NCI-H345 treated with DMSO at 0.1 percent for 48 hours (cell line): Measurements from ENCODE around the gene PPDPF.
"Not testable (repeated sequence)": the region's sequence is repeated elsewhere in the genome, so short reads cannot be mapped to it uniquely, and the experiment has no call there.

Experiments used
- DNase-seq: peaks from one replicate; lab custom pipeline; 2025; ENCODE audit not compliant: unreplicated experiment; lab: John Stamatoyannopoulos, UW

Gene PPDPF

DNA sequence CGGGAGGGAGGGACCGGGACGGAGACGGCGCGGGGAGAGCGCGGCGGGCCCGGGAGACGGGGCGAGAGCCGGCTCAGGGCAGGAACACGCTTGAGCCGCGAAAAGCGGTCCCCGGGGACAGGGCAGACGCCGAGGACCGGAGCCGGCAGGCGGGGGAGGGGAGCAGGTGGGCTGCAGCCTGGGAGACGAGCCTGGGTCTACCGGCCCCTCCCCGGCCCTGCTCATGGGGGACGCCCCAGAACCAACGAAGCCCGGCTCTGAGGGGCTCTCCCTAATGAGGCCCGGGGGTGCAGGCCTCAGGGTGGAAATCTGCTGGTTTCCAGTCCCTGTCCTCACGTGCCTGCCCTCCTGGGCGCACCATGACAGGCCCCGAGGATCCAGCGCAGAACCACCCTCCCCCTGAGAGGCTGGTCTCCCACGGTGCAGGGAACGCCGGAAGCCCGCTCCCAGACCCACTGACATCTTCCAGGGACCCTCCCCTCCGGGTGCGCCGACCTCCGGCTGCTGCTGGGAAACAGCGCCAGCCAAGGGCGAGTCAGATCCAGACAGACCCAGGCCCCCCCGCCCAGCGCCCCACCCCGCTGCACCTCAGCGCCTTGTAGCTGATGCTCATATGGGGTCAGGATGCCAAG is 21.1 kb upstream of the PPDPF start:
- peak; percentile 36 for DNase-seq

DNA sequence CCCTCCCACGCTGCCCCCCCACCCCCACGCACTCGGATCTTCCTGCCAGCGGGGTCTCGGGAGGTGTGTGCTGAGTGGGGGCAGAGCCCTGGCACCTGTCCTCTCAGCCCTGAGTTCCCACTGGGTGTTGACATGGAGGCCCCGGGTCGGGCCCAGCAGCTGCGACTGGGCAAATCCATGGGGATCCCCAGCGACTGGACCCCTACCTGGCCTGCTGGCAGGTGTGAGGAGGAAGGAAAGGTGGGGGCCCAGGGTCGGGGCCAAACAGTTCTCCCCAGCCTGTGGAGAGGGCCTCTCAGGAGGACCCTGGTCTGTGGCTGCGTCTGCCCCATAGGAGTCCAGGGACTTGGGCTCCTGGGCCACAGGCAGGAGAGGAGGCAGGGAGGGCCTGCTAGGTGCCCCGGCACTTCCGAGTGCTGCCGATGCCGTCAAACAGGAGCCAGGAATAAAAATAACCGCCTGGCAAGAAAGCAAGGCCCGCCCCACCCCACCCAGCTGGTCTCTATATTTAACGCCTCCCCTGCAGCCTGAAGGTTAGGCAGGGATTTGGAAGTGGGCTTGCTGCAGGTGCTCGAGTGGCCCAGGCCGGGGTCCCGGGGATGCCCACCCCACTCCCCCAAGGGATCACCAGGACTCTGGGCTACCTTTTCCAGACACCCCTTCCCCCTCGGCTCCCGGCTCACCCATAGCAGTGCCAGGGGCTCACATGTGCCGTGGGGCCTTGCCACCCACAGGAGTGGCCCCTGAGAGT is 20.2 kb upstream of the PPDPF start:
- no peak for DNase-seq

DNA sequence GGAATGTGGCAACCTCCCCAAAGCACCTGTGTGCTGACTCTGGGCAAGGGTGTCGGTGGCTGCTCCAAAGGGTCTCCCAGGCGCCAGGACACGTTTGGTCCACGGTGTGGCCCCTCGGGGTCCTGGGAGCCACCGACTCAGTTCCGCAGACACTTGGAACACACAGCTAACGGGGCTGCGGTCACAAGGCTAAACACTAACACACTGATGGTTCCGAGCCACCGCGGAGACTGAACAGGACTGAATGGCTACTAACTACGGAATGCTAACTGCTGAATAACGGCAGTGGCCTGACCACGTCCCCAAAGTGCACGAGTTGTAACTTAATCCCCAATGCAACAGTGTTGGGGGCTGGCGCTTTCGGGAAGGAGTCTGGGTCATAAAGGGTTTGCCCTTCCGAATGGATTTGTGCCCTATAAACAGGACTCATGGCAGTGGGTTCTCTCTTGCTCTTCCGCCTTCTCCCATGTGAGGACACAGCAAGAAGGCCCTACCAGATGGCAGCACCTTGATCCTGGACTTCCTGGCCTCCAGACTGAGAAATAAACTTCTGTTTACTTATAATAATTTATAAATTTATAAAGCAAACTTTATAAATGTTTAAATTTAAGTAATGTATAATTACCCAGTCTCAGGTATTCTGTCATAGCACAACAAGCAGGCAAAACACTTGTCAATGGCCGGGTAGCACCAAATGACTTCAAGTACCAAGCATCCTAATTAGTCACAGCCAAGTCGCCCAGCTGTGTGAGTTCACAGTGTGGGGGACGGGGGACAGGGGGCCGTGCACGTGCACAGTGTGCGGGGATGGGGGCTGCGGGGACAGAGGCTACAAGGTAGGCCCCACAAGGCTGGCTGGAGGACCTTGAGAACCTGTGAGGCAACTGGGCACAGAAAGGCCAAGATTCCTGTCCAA is 19.4 kb upstream of the PPDPF start:
- DNase-seq = no peak

DNA sequence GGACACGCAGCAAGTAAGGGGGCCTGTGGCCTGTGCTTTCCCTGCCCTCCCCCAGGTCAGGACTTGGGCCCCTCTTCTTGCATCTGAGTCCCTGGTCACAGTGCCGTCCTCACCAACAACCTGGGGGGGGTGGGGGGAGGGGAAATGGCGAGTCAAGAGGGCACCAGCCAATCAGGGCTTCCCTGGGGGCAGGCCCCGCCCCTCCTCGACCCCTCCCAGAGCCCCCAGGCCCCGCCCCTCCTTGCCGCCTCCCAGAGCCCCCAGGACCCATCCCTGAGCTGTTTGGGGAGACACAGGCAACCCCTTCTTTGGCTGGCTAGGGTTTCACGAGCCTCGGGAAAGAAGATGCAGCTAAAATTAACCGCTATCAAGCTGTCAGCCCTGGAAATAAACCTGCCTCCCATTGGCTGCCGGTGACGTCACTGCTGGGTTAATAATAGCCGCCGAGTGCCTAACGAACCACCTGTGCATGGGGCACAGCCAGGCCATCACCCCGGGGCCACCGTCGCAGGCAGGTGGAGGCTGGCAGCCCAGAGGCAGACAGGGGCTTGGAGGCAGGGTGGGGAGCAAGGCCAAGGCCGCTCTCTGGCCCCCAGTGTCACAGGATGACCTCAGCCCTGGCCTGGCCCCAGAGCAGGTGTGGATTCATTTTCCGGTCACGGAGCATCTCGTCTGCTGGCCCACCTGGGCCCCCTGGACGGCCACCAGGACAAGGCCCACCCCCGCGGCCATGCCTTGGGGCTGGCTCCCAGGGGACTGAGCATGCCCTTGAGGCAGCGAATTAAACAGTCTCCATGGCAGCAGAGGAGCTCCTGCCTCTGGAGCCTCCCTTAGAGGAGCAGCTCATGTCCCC is 18.5 kb upstream of the PPDPF start:
- peak; percentile 84 for DNase-seq

DNA sequence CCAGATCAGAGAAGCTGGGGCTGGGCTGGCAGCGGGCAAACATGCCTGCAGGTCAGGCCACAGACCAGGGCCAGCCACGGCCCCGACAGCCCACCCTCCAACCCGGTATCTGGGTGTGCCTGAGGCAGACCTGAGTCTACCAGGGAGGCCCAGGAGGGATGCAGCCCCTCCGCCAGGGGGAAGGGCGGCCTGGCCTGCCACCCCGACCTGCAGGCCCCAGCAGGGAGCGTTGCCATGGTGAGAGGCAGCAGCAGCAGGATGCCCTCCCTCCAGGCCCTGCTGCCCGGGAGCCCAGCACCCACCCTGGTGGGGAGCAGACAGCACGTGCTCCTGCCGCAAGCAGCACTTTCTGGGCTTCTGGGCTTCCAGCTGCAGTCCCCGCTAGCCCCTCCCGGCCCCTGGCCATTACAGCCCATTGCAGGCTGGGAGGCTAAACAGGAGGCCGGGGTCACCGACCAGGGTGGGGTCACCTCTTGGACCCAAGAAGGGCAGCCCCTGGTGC is 17.8 kb upstream of the PPDPF start:
- DNase-seq = peak; percentile 78

DNA sequence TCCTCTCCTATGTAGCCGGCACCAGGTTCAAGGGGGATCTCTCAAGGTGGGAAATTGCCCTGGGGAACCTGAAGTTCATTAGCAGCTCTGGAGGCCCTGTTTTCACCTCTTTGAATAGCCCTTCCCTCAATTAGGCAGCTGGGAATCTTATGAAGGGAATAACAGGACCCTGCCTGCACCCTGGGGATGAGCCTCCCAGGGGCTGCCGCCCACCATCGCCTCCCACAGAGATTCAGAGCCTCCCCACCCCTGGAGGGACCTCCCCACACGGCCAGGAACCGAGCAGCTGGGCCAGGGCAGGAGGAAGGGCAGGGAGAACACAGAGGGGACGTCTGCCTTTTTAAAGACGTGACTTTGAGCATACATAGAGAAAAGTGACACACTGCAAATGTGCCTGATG is 17.0 kb upstream of the PPDPF start:
- DNase-seq = no peak

DNA sequence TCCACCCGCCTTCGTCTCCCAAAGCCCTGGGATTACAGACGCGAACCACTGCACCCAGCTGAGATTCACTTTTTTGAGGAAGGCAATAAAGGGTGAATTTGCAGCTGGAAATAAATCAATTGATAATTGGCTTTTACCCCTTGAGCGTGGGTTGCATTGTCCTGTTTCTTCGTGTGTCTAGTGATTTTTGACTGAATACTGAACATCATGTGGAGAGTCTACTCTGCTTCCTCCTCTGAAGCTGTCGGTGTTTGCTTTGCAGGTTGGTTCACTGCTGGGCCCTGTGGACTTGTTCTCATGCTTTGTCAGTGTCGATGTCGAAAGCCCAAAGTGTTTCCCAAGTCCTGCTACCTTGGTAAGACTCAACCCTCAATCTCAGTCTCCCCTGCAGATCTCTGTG is 15.9 kb upstream of the PPDPF start:
- no peak for DNase-seq

DNA sequence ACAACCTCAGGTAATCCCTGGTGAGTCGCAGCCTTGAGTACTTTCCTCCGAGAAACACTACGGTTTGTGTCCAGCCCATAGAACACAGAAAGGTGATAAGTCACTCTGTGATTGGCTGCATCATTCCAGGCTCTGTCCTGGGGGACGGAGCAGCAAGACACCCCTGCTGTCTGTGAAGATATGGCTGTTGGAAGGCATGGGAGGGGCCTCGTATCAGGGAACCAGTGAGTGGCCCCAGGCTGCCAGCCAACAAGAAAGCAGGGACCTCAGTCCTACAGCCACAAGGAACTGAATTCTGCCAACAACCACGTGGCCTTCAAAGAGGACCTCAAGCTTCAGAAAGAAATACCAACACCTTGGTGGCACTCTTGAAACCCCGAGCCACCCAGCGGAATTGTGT is 15.3 kb upstream of the PPDPF start:
- DNase-seq = no peak

DNA sequence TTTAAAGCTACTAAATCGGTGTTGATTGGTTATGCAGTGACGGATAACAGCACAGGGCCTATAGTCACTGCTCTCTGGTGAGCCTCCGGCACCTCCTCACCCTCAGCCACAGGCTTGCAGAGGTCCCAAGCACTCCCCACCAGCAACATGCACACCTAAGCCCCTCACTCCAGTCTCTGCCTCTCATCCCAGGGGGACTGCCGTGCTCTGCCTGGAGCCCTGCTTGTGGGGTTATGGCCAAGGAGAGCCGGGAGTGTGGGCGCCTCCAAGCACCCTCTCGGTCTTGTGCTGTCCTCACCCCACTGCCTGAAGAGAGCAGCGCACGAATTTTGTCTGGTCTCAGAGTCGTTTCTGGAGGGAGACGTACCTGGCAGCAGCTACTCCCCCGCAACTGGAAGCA is 14.8 kb upstream of the PPDPF start:
- DNase-seq = no peak

DNA sequence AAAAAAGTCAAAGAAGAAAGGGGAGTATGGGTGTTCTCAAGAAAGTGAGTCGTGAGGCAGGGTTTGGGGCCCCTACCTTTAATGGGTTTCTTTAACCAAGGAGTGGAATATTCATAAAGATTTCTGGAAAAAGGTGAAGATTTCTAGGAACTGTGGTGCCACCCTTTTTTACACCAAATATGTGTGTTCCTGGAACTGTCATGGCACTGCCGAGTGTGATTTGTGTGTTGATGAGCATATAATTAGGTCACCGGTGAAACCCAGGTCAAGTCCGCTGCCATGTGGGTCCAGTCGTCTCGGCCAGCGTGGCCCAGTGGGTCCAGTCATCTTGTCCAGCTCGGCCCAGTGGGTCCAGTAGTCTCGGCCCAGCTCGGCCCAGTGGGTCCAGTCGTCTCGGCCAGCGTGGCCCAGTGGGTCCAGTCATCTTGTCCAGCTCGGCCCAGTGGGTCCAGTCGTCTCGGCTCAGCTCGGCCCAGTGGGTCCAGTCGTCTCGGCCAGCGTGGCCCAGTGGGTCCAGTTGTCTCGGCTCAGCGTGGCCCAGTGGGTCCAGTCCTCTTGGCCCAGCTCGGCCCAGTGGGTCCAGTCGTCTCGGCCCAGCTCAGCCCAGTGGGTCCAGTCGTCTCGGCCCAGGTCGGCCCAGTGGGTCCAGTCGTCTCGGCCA is 13.4 kb upstream of the PPDPF start:
- DNase-seq = no peak

DNA sequence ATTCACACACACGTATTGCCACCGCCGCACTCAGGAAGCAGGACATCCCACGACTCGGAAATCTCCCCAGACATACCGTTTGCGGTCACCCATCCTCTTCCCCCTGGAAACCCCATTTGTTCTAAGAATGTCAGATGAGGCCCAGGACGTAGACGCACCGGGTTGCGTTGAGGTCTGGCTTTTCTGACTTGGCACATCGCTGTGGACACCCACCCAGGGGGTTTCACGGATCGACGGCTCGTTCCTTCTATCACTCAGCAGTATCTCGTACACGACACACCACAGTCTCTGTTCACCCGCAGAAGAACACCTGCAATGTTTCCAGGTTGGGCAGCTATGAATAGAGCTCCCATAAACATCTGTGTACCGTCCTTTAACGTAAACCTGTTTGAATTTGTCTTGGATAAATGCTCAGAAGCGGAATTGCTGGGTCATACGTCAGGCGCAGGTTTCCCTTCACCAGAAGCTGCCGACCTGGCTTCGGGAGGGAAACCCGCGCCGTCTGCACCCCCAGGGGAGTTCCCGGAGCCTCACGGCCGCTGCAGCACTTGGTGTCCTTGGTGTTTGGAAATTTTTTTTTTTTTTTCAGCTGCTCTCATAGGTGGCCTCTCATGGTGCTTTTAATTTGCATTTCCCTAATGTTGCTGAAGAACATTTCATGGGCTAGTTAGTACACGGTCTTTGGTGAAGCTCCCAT is 12.3 kb upstream of the PPDPF start:
- DNase-seq = peak; percentile 26

DNA sequence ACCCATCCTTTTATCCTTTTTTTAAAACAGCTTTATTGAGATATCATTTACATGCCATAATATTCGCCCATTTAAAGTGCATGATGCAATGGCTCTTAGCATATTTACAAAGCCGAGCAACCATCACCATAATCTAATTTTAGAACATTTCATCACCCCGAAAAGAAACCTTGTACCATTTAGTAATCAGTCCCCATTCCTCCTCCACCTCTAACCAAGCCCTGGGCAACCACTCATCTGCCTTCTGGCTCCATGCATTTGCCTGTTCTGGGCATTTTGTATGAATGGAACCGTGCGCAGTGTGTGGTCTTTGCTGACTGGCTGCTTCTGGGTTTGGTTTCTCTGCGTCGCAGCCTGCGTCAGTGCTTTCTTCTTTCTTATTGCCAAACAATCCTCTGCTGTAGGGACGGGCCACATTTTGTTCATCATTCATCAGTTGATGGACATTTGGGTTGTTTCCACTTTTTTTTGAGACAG is 11.4 kb upstream of the PPDPF start:
- DNase-seq = no peak

DNA sequence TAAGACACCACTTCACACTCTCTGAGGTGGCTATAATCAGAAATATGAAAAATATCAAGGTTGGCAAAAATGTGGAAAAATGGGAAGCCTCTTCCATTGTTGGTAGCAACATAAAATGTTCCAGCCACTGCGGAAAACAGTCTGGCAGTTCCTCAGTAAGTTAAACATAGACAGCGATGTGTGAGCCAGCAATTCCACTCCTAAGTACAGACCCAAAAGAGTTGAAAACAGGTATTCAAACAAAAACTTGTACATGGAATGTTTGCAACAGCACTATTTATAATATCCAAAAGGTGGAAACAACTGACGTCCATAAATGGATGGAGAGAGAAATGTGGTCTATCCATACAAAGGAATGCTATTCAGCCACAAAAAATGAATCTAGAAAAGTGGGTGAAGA is 7.4 kb upstream of the PPDPF start:
- no peak for DNase-seq

DNA sequence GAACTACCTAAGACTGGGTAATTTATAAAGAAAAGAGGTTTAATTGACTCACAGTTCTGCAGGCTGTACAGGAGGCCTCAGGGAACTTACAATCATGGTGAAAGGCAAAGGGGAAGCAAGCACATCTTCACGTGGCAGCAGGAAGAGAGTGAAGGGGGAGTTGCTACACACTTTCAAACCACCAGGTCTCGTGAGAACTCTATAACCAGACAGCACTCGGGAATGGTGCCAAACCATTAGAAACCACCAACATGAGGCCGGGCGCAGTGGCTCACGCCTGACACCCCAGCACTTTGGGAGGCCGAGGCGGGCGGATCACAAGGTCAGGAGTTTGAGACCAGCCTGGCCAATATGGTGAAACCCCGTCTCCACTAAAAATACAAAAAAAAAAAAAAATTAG is 6.0 kb upstream of the PPDPF start:
- not testable (repeated sequence) for DNase-seq

DNA sequence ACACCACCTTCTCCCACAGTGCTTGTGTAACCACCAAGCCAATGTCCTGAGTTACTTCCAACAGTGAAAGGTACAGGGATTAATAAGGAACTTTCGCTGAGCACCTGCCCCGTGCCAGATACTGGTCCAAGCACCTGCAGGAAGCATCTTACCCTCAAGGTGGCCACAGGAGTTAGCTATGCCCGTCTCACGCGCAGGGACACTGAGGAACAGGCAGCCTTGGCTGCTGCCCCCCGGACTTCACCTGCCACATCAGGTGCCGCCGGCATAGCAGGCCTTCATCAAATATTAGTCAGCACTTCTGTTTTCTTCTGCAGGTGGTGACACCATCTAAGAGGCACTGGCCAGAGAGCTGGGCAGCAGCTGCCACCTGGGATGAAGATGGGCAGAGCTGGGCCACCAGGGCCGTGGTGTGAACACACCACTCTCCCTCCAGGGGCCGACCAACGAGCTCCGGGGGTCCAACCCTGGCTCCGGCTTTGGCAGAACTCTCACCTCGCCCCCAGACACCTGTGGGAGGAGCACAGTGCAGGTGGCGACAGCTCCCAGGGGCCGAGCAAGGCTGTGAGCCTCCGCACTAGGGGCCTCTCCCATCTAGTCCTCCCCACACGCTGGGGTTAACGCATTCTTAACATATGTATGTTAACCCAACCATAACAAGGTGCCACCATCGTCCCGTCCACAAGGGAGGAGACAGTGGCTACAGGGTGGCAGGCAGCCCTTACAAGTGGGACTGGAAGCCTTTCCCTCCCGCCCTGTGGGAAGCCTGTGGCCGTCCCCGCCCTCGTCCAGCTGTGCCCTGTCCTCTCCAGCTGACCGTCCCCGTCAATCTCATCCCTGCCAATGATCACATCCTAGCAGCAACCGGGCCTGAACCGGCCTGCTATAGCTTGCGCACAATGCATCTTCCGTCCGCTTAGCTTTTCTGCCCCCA is 2.9 kb upstream of the PPDPF start:
- DNase-seq = no peak

DNA sequence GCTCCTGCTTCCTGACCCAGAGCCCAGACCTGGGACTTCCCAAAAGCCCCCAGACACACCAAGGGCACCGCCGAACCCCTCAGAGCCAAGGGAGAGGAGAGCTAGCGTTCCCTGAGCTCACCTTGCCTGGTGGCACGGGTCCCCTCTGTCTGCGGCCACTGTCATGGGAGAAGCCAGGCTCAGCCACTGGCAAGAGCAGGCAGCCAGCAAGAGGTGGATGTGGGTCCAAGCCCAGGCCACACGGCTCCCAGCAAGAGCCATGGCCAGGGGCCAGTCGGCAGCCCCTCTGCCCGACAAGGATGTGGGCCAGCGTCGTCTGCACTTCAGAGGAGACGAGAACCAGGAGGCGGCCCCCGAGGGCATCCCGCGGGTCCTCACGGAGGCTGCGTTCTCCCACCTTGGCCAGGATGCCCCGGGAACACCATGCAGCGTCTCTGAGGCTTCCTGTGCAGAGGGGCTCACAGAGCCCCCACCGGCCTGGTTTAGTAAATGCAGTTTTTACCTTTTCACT is 2.2 kb upstream of the PPDPF start:
- DNase-seq = no peak

DNA sequence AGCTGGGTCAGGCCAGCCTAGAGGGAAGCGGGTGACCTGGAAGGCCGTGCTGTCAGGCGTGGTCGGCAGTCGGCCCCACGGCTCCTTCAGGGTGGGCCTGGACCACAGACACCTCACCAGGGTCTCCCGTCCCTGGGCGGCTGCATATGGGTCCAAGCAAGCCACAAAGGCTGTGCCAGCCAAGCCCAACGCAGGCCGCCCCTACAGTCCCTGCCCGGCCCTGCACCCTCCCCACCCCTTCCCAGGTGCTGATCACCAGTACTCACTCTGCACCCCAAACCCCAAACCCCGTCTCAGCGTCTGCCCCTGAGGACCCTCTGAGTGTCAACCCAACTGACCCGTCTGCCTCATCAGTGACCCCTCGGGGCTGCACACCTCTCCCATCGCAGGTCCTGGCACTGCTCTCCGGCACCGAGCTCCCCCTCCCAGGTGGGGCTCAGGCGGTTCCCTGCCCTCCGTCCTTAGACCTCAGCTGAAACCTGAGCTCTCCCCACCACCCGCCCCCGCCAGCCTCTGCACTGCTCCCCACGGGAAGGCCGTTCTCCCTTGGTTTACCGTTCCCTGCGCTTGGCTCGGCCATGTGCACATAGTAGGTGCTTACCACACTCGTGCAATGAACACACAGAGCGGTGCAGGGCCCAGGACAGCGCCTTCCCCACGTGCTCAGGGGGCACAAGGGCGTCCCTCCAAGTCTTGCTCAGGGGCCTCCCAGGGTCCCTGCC is 1.5 kb upstream of the PPDPF start:
- no peak for DNase-seq
